ENCODE data around the gene PRDM5. TPM values are rescaled to one million over a fixed set of nuclear protein-coding genes. Genes with fewer than 3 reads are reported as not detected.
"Not testable (repeated sequence)": the region's sequence is repeated elsewhere in the genome, so short reads cannot be mapped to it uniquely, and the experiment has no call there.

Gene PRDM5
- total RNA-seq, 2 donors from 2014 or later: 0.50 TPM; not detected in 1

DNA sequence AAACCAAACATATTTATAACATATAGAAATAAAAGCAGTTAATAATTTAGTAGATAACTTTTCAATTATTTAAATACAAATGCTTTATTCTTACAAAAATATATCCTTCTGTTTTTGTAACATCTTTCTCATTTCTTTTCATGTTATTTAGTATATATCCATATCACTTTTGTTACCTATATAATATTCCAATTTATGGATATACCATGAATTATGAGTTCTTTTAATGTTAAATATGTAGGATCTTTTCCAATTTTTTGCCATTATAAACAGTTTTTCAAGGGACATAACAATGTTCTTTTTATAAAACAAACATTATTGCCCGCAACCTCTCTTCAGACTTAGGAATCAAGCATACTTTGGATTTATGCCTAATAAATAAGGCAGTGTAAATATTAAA is 151.6 kb downstream of the PRDM5 start:
- no peaks in the 10 kb centered on the region for H3K4me1 Mint-ChIP-seq (ENCODE audit: low read depth in 2 of 2)
- no peaks in the 10 kb centered on the region for H3K9me3 Mint-ChIP-seq
- no peak overlapping the region for H3K4me3 Mint-ChIP-seq
- H3K27me3 Mint-ChIP-seq: no peaks in the 10 kb centered on the region
- H3K27ac Mint-ChIP-seq: no peak overlapping the region
- DNase-seq (ENCODE audit: low spot score) (no peak), ATAC-seq (no peak)
- no peaks in the 10 kb centered on the region for H3K36me3 Mint-ChIP-seq

DNA sequence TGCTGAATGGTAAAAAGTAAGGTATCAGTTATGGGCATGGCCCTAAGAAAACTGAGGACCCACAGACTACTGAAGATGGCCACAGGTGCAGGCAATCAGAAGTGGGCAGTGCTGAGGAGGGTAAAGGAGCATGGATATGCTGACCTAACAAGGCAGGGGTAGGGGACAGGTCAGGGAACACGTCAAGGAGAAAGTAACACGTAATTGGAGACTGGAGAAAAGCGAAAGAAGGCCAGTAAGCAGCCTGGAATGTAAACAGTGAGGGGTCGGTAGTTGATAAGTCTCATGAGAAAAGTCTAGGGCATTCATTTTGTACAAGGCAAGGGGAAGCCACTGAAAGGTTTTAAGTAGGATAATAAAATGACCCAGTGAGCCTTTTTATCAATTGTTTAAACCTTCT is 153.3 kb downstream of the PRDM5 start:
- H3K4me3 Mint-ChIP-seq: no peak overlapping the region
- DNase-seq (ENCODE audit: low spot score): no peak
- ATAC-seq: no peak

DNA sequence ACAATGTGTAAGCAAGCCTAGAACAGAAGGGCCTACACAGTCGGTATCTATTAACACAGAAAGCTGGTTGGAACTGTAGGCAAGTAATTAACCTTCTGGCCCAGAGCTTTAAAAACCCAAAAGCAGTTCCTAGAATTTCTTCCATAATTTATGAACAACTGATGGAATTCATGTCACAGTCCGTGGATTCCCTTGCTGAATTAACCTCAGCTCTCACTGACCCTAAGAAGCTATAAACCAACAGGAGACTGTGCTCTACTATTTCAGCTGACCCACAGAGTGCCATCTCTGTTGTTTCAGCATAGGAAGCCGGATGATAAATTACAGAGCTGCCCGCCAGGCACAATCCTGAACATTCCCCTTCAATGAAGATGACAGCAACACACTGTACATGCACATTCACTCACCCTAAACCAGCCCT is 157.3 kb downstream of the PRDM5 start:
- Mint-ChIP-seq H3K27ac (no peak overlapping the region), H3K4me1 (ENCODE audit: low read depth in 2 of 2) (no peaks in the 10 kb centered on the region), H3K9me3 (peaks cover 2% of the 10 kb centered on the region), H3K4me3 (no peak overlapping the region), H3K36me3 (no peaks in the 10 kb centered on the region), H3K27me3 (no peaks in the 10 kb centered on the region)
- no peak for ATAC-seq
- no peak for DNase-seq (ENCODE audit: low spot score)

More for the DNA sequence above, 153.3 kb downstream of the PRDM5 start:
- H3K36me3 Mint-ChIP-seq: no peaks in the 10 kb centered on the region
- no peaks in the 10 kb centered on the region for H3K4me1 Mint-ChIP-seq (ENCODE audit: low read depth in 2 of 2)
- H3K27ac Mint-ChIP-seq: no peak overlapping the region
- H3K27me3 Mint-ChIP-seq: no peaks in the 10 kb centered on the region
- H3K9me3 Mint-ChIP-seq: no peaks in the 10 kb centered on the region

- DNase-seq (ENCODE audit: low spot score): no peak
- Mint-ChIP-seq H3K9me3 (peaks cover 2% of the 10 kb centered on the region), H3K4me1 (ENCODE audit: low read depth in 2 of 2) (no peaks in the 10 kb centered on the region), H3K36me3 (no peaks in the 10 kb centered on the region), H3K27ac (no peak overlapping the region), H3K4me3 (no peak overlapping the region), H3K27me3 (no peaks in the 10 kb centered on the region)
- ATAC-seq: no peak
These were observed 158.9 kb downstream of the PRDM5 start for GRCh38 chr4:120763650-120764049.

GRCh38 chr4:120761070-120761469 is 161.5 kb downstream of the PRDM5 start:
- H3K4me3 Mint-ChIP-seq: no peak overlapping the region
- H3K36me3 Mint-ChIP-seq: no peaks in the 10 kb centered on the region
- no peaks in the 10 kb centered on the region for H3K4me1 Mint-ChIP-seq (ENCODE audit: low read depth in 2 of 2)
- ATAC-seq (no peak), DNase-seq (ENCODE audit: low spot score) (no peak)
- peaks cover 5% of the 10 kb centered on the region for H3K9me3 Mint-ChIP-seq
- H3K27me3 Mint-ChIP-seq: peaks cover 0 to 5% of the 10 kb centered on the region in 2 donors
- no peak overlapping the region for H3K27ac Mint-ChIP-seq

DNA sequence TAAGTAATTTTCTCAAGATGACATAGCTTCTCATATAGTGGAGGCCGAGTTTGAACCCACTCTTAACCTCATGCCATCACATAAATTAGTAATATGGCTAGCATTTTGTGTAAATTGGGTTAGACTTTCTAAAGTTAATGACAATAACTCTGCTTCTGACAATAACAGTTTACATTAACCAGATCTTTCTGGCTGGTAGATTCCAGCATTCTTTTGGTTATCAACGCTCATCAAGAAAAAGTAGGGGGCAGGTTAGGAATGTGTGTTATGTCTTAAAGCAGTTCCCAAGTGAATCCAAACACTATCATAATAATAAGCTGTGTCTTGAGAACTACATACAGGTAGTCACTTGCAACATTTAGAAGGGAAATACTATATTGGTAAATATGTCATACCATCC is 162.5 kb downstream of the PRDM5 start:
- peaks cover 0 to 5% of the 10 kb centered on the region in 2 donors for H3K27me3 Mint-ChIP-seq

GRCh38 chr4:120755864-120756263 is 166.7 kb downstream of the PRDM5 start:
- DNase-seq (ENCODE audit: low spot score) (no peak), ATAC-seq (no peak)
- H3K36me3 Mint-ChIP-seq: no peaks in the 10 kb centered on the region
- H3K9me3 Mint-ChIP-seq: peaks cover 3% of the 10 kb centered on the region
- no peak overlapping the region for H3K27ac Mint-ChIP-seq
- no peaks in the 10 kb centered on the region for H3K4me1 Mint-ChIP-seq (ENCODE audit: low read depth in 2 of 2)
- peaks cover 0 to 5% of the 10 kb centered on the region in 2 donors for H3K27me3 Mint-ChIP-seq
- H3K4me3 Mint-ChIP-seq: no peak overlapping the region

More for the DNA sequence above, 162.5 kb downstream of the PRDM5 start:
- no peaks in the 10 kb centered on the region for H3K4me1 Mint-ChIP-seq (ENCODE audit: low read depth in 2 of 2)
- H3K27ac Mint-ChIP-seq: no peak overlapping the region
- no peak overlapping the region for H3K4me3 Mint-ChIP-seq
- no peak for ATAC-seq
- no peaks in the 10 kb centered on the region for H3K36me3 Mint-ChIP-seq
- DNase-seq (ENCODE audit: low spot score): no peak
- peaks cover 5% of the 10 kb centered on the region for H3K9me3 Mint-ChIP-seq

DNA sequence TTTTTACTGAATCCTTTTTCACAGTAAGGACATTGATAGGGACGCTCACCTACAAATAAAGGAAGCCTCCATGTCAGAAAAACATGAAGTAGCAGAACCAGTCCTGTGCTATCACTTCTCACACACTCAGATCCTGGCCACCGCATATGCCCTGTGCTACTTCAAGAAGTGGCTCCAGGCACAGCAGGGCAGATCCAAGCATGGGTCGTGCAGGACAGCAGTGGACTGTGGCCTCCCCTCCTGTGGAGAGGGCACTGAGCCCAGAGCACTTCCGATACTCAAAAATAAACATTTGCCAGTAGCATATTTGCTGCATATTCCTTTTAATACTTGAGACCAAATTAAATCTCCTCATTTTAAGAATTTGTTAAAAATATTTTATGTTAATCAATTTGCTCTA is 167.9 kb downstream of the PRDM5 start:
- Mint-ChIP-seq H3K4me1 (ENCODE audit: low read depth in 2 of 2) (no peaks in the 10 kb centered on the region), H3K4me3 (no peak overlapping the region), H3K27ac (no peak overlapping the region), H3K36me3 (no peaks in the 10 kb centered on the region), H3K9me3 (peaks cover 6% of the 10 kb centered on the region), H3K27me3 (peaks cover 0 to 5% of the 10 kb centered on the region in 2 donors)
- ATAC-seq (no peak), DNase-seq (ENCODE audit: low spot score) (no peak)

DNA sequence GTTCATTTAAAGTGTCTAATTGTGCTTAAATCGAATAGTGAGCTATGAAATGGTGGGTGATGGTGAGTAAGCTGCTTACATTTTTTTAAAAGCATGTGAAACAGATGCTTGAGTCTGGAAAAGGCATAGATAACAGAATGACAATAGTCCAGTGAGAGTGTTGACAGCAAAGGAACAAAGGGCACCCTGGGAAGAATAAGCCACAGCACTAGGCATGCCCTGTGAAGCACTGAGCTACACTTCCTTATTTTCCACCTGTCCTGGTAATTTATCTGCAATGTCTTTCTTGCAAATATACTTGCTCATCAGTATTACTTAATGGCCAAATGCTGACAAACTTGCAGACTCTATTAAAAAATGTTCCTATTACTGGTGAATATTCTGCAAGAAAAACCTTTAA is 168.7 kb downstream of the PRDM5 start:
- Mint-ChIP-seq H3K4me1 (ENCODE audit: low read depth in 2 of 2) (no peaks in the 10 kb centered on the region), H3K4me3 (no peak overlapping the region), H3K36me3 (no peaks in the 10 kb centered on the region), H3K27ac (no peak overlapping the region), H3K27me3 (peaks cover 0 to 5% of the 10 kb centered on the region in 2 donors), H3K9me3 (peaks cover 6% of the 10 kb centered on the region)
- DNase-seq (ENCODE audit: low spot score) (no peak), ATAC-seq (no peak)

GRCh38 chr4:120750152-120750525 is 172.4 kb downstream of the PRDM5 start:
- Mint-ChIP-seq H3K9me3 (peaks cover 6% of the 10 kb centered on the region), H3K4me3 (no peak overlapping the region), H3K36me3 (no peaks in the 10 kb centered on the region), H3K27me3 (no peaks in the 10 kb centered on the region), H3K4me1 (ENCODE audit: low read depth in 2 of 2) (no peaks in the 10 kb centered on the region), H3K27ac (no peak overlapping the region)
- DNase-seq (ENCODE audit: low spot score) (no peak), ATAC-seq (no peak)

GRCh38 chr4:120749445-120750151 is 172.9 kb downstream of the PRDM5 start:
- DNase-seq (ENCODE audit: low spot score): no peak
- Mint-ChIP-seq H3K36me3 (no peaks in the 10 kb centered on the region), H3K9me3 (peaks cover 6% of the 10 kb centered on the region), H3K4me1 (ENCODE audit: low read depth in 2 of 2) (no peaks in the 10 kb centered on the region), H3K27ac (no peak overlapping the region), H3K4me3 (no peak overlapping the region), H3K27me3 (no peaks in the 10 kb centered on the region)
- peak in 1 of 2 donors; percentile 24 for ATAC-seq

- H3K27ac Mint-ChIP-seq; H3K4me1 Mint-ChIP-seq (ENCODE audit: low read depth in 2 of 2); DNase-seq (ENCODE audit: low spot score); ATAC-seq; H3K4me3 Mint-ChIP-seq; H3K9me3 Mint-ChIP-seq; H3K36me3 Mint-ChIP-seq: not testable (repeated sequence)
- peaks cover 0 to 12% of the 10 kb centered on the region in 2 donors for H3K27me3 Mint-ChIP-seq
These were observed 180.9 kb downstream of the PRDM5 start for GRCh38 chr4:120741636-120742035.

DNA sequence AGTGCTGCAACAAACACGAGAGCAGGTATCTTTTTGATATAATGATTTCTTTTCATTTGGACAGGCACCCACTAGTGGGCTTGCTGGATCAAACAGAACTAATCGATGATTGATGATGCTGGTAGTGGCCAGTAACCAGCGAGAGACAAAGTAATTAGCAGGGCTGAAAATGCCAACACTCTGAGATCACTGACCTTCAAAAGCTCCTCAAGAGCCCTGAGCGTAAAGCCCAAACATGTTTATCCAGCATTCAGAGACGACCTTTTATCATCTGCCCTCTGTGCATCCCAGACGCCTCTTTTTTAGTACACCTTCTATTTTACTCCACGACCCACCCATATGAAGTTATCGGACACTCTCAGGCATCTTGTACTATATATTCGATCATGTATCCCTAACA is 186.2 kb downstream of the PRDM5 start:
- Mint-ChIP-seq H3K27ac (no peak overlapping the region), H3K4me1 (ENCODE audit: low read depth in 2 of 2) (no peaks in the 10 kb centered on the region)
- ATAC-seq: no peak

DNA sequence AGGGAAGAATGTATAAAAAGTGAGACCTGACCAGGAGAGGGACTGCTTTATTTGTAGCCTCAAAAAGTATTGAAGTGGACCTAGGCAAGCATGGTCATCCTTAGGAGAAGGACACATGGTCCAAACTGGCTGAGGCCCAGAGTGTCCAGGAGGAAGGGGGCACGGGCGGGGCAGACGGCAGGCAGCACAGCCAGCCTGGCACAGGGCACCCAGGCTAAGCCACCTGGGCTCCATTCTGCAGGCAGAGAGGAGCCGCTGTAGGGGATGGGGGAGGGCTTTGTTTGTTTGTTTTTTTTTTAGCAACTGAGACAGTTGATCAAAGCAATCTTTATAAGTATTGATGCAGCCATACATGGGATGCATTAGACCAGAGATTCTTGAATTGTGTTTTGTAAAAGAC is 188.6 kb downstream of the PRDM5 start:
- ATAC-seq: no peak
- H3K27ac Mint-ChIP-seq: no peak overlapping the region
- H3K4me1 Mint-ChIP-seq (ENCODE audit: low read depth in 2 of 2): no peaks in the 10 kb centered on the region
- H3K36me3 Mint-ChIP-seq: no peaks in the 10 kb centered on the region
- H3K27me3 Mint-ChIP-seq: peaks cover 3 to 12% of the 10 kb centered on the region in 2 donors
- H3K9me3 Mint-ChIP-seq: peaks cover 3% of the 10 kb centered on the region
- H3K4me3 Mint-ChIP-seq: no peak overlapping the region
- DNase-seq (ENCODE audit: low spot score): no peak

More for the DNA sequence above, 186.2 kb downstream of the PRDM5 start:
- Mint-ChIP-seq H3K27me3 (peaks cover 3 to 23% of the 10 kb centered on the region in 2 donors), H3K9me3 (peaks cover 7% of the 10 kb centered on the region), H3K4me3 (no peak overlapping the region), H3K36me3 (no peaks in the 10 kb centered on the region)
- no peak for DNase-seq (ENCODE audit: low spot score)

GRCh38 chr4:120733054-120733453 is 189.5 kb downstream of the PRDM5 start:
- no peak overlapping the region for H3K4me3 Mint-ChIP-seq
- H3K27ac Mint-ChIP-seq: no peak overlapping the region

More at GRCh38 chr4:120733054-120733453, 189.5 kb downstream of the PRDM5 start:
- no peaks in the 10 kb centered on the region for H3K4me1 Mint-ChIP-seq (ENCODE audit: low read depth in 2 of 2)
- H3K9me3 Mint-ChIP-seq: peaks cover 3% of the 10 kb centered on the region
- no peak for ATAC-seq
- peaks cover 3 to 12% of the 10 kb centered on the region in 2 donors for H3K27me3 Mint-ChIP-seq
- no peak for DNase-seq (ENCODE audit: low spot score)
- H3K36me3 Mint-ChIP-seq: no peaks in the 10 kb centered on the region

Measured in natural killer cell treated with Interleukin-12 subunit alpha and Interleukin-12 subunit beta and Interleukin-15 and Interleukin-18, amount 100 ng/mL, for 72 hours (primary cell).